Lower leg skin (tissue), 4 donors: ENCODE data around the gene KIF4B. TPM values are rescaled to one million over a fixed set of nuclear protein-coding genes. Genes with fewer than 3 reads are reported as not detected.

Source experiments
- DNase-seq, 2 donors: peaks; one replicate each; pipeline ENCODE4 v3.0.0-alpha.2; 2019; ENCODE audit warnings: low spot score in 2 of 2
- H3K4me3 ChIP-seq: fragments of 200-600 bp; sonication (generic); 2 replicates; pipeline ENCODE4 v1.5.1; 2017; ENCODE audit warnings: mild to moderate bottlenecking, low read depth; ENCODE audit not compliant: poor library complexity, severe bottlenecking
- CTCF ChIP-seq, 3 donors: fragments of 450-650 bp; IDR thresholded peaks; one replicate each; pipeline ENCODE4 v1.5.1; 2016; ENCODE audit warnings: antibody characterized with exemption in 3 of 3, mild to moderate bottlenecking in 3 of 3, moderate library complexity in 2 of 3
- POLR2A ChIP-seq, 2 donors: fragments of 450-650 bp; IDR thresholded peaks; one replicate each; pipeline ENCODE4 v1.6.1; 2016 to 2017; ENCODE audit warnings: antibody characterized with exemption in 2 of 2, mild to moderate bottlenecking in 1 of 2, moderate library complexity in 1 of 2
- WGBS, 2 donors: methylation state at CpG; one replicate each; pipeline ENCODE4 v1.1.5; 2018; 5-methylcytosine and 5-hydroxymethylcytosine counted together
- intact Hi-C: fragments of 100-400 bp; cut with DNase I; formaldehyde crosslinking; loops from one replicate; pipeline ENCODE4 v1.15.0; 2023; ENCODE audit warnings: low total_unique reads
- total RNA-seq, 4 donors: library from RNA; depleted of rRNA; stranded (reverse); fragments of >200 nt; gene quantifications; one replicate each; pipeline ENCODE4 v1.1.0, GENCODE V29; 2016

Gene KIF4B
- total RNA-seq, 4 donors from 2014 or later: not detected

DNA sequence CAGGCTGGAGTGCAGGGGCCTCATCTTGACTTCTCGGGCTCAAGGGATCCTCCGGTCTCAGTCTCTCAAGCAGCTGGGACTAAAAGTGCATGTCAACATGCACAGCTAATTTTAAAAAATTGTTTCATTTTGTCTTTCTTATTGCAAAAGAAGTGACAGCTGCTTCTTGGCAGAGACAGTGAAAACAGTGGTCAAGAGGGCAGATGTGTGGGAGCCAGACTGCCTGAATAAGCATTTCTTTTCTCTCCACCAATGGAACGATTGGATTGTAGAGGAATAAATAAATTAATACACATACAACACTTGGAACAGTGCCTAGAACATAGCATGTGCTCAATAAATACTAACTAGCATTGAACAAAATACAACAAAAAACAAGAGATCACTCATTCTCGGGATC, 27.4 kb upstream of the KIF4B start:
- DNase-seq: no peak
- 67 to 77% methylated on average over 4 of the region's 4 CpGs for WGBS, 2 donors
- intact Hi-C loops: no loop called here

GRCh38 chr5:154989626-154990025, 23.9 kb upstream of the KIF4B start:
- WGBS, 2 donors: 39 to 47% methylated on average over 2 of the region's 2 CpGs
- no peak for DNase-seq
- no peak overlapping the region for H3K4me3 ChIP-seq
- intact Hi-C loops: no loop called here
- no peak for TF ChIP-seq CTCF (IDR thresholded peaks at IDR 0.05)
- no peak for TF ChIP-seq POLR2A (IDR thresholded peaks at IDR 0.05)

More for the DNA sequence above, 27.4 kb upstream of the KIF4B start:
- H3K4me3 ChIP-seq: no peak overlapping the region
- TF ChIP-seq CTCF (IDR thresholded peaks at IDR 0.05) (no peak), POLR2A (IDR thresholded peaks at IDR 0.05) (no peak)

- no peak for DNase-seq
- WGBS, 2 donors: 60 to 63% methylated on average over 2 of the region's 2 CpGs
- intact Hi-C loops: no loop called here
- no peak for TF ChIP-seq CTCF (IDR thresholded peaks at IDR 0.05)
- no peak for TF ChIP-seq POLR2A (IDR thresholded peaks at IDR 0.05)
- no peak overlapping the region for H3K4me3 ChIP-seq
Observed at GRCh38 chr5:154993461-154993860, 20.1 kb upstream of the KIF4B start.

GRCh38 chr5:154995679-154996078, 17.9 kb upstream of the KIF4B start:
- 58 to 74% methylated on average over 4 of the region's 4 CpGs for WGBS, 2 donors
- DNase-seq: no peak
- intact Hi-C loops: no loop called here
- H3K4me3 ChIP-seq: no peak overlapping the region
- TF ChIP-seq CTCF (IDR thresholded peaks at IDR 0.05) (no peak), POLR2A (IDR thresholded peaks at IDR 0.05) (no peak)

- TF ChIP-seq CTCF (IDR thresholded peaks at IDR 0.05) (no peak), POLR2A (IDR thresholded peaks at IDR 0.05) (no peak)
- WGBS, 2 donors: 44 to 61% methylated on average over 5 of the region's 5 CpGs
- no peak for DNase-seq
- H3K4me3 ChIP-seq: no peak overlapping the region
- intact Hi-C loops: no loop called here
Observed at GRCh38 chr5:154997746-154998145, 15.8 kb upstream of the KIF4B start.

DNA sequence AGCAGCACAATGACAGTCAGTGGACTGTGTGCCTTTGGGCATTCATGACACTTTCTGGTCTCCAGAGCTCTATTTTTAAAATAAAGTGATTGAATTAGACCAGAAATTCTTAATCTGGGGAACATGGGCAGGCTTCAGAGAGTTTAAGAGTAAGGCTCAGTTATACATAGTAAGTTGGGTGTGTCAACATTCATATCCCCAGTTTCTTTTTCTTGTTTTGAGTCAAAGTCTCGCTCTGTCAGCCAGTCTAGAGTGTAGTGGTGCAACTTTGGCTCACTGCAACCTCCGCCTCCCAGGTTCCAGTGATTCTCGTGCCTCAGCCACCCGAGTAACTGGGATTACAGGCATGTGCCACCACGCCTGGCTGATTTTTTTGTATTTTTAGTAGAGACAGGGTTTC, 13.7 kb upstream of the KIF4B start:
- TF ChIP-seq POLR2A (IDR thresholded peaks at IDR 0.05) (no peak), CTCF (IDR thresholded peaks at IDR 0.05) (no peak)
- no peak for DNase-seq
- H3K4me3 ChIP-seq: no peak overlapping the region
- 86 to 95% methylated on average over 5 of the region's 5 CpGs for WGBS, 2 donors
- intact Hi-C loops: no loop called here
